ENCODE results near the gene MYO5B.

Gene MYO5B

DNA sequence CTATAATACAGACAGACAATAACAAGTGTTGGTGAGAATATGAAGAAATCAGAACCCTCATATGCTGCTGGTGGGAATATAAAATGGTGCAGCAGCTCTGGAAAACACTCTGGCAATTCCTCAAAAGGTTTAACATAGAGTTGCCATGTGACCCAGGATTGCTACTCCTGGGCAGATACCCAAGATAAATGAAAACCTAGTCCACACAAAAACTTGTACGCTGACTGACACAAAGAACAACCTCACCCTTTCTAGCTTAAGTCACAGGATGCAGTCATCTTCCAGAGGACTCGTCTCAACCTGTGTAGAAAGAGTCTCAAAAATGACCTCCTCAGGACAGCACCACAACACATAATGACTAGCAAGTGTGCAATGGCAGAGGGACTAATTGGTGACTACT, 310.0 kb downstream of the MYO5B start:
- DNase-seq (ENCODE audit: low spot score): no peak

DNA sequence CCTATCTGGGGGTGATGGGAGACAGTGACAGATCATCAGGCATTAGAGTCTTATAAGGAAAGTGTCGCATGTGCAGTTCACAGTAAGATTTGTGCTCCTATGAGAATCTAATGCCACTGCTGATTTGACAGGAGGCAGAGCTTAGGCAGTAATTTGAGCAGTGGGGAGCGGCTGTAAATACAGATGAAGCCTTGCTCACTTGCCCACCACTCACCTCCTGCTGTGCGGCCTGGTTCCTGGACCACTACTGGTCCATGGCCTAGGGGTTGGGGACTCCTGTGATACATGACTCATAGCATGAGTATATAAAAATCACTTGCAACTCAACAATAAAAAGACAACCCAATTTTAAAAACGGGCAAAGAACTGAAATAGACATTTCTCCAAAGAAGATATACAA, 310.5 kb downstream of the MYO5B start:
- no peak for DNase-seq (ENCODE audit: low spot score)

- no peak for DNase-seq (ENCODE audit: low spot score)
Measured at GRCh38 chr18:49880661-49881060, 314.3 kb downstream of the MYO5B start.

DNA sequence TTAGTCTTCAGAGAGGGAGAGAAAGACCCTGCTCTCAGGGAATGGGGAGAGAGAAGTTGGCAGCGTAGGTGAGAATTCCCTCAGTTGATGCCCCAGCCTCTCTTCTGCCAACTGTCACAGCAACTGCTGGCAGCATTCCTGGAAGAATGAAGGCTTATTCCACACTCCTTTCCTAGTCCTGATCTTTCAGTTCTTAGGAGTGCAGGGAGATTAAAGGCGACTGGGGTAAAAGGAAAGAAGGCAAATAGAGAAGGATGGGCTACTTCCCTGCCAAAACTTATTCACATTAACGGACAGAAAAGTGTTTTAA, 315.7 kb downstream of the MYO5B start:
- no peak for DNase-seq (ENCODE audit: low spot score)

- DNase-seq (ENCODE audit: low spot score): no peak
Measured at GRCh38 chr18:49878567-49879270, 316.2 kb downstream of the MYO5B start.

GRCh38 chr18:49878015-49878414, 316.9 kb downstream of the MYO5B start:
- DNase-seq (ENCODE audit: low spot score): no peak

- no peak for DNase-seq (ENCODE audit: low spot score)
Measured at GRCh38 chr18:49876536-49876935, 318.4 kb downstream of the MYO5B start.

GRCh38 chr18:49875783-49876182, 319.2 kb downstream of the MYO5B start:
- no peak for DNase-seq (ENCODE audit: low spot score)

- no peak for DNase-seq (ENCODE audit: low spot score)
Measured at GRCh38 chr18:49875155-49875554, 319.8 kb downstream of the MYO5B start.

GRCh38 chr18:49874238-49874637, 320.7 kb downstream of the MYO5B start:
- no peak for DNase-seq (ENCODE audit: low spot score)

GRCh38 chr18:49869354-49869753, 325.6 kb downstream of the MYO5B start:
- DNase-seq (ENCODE audit: low spot score): no peak

- no peak for DNase-seq (ENCODE audit: low spot score)
Measured at GRCh38 chr18:49866680-49867079, 328.3 kb downstream of the MYO5B start.

GRCh38 chr18:49865401-49865800, 329.5 kb downstream of the MYO5B start:
- DNase-seq (ENCODE audit: low spot score): no peak

GRCh38 chr18:49863769-49864621, 331.0 kb downstream of the MYO5B start:
- no peak for DNase-seq (ENCODE audit: low spot score)

- no peak for DNase-seq (ENCODE audit: low spot score)
Measured at GRCh38 chr18:49862656-49863385, 332.1 kb downstream of the MYO5B start.

GRCh38 chr18:49861659-49862058, 333.3 kb downstream of the MYO5B start:
- DNase-seq (ENCODE audit: low spot score): no peak

DNA sequence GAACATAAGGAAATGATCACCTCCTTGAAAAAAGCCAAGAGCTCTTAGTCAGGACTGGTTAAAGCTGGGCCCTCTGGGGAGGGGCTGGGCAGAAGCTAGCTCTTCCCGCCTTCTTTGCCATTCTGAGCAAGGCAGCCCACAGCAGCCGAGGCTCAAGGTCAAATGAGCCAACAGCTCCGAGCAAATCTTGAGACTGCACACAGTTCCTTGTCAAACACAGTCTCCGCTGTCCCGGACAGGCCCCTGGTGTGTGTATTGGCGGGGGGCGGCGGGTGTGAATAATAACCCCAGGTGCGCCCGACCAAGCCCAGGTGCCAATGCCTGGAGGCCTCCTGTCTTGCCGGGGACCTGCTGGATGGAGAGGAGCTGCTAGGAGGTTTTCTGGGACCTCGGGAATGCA, 335.2 kb downstream of the MYO5B start:
- DNase-seq (ENCODE audit: low spot score): no peak

- DNase-seq (ENCODE audit: low spot score): no peak
Measured at GRCh38 chr18:49859021-49859359, 336.0 kb downstream of the MYO5B start.

- peak; percentile 46 for DNase-seq (ENCODE audit: low spot score)
Measured at GRCh38 chr18:49858309-49859020, 336.5 kb downstream of the MYO5B start.

DNA sequence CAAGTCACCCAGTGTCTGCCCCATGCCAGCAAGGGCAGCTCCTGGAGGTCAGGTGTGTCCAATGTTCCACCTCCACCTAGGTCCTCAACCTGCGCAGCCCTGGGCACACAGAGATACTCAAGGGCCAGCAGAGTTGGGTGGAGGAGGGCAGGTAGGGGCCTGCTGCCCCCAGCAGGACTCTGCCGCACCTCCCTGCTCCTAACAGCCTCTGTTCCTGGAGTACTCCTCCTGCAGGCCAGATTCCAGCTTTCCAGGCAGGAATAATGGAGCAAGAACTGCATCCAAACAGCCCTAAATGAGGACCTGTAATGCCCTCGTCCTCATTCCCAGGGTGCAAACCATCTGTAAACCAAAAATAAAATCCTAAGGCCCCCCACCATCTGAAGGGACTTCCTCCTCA, 337.2 kb downstream of the MYO5B start:
- DNase-seq (ENCODE audit: low spot score): no peak

GRCh38 chr18:49856496-49856895, 338.5 kb downstream of the MYO5B start:
- no peak for DNase-seq (ENCODE audit: low spot score)

- no peak for DNase-seq (ENCODE audit: low spot score)
Measured at GRCh38 chr18:49855711-49856415, 339.1 kb downstream of the MYO5B start.
